ENCODE results near the gene TAF1B. TPM values are rescaled to one million over a fixed set of nuclear protein-coding genes. Genes with fewer than 3 reads are reported as not detected.

TAF1B gene
- total RNA-seq, 2 donors from 2014 or later = 14.8 to 16.0 TPM

DNA sequence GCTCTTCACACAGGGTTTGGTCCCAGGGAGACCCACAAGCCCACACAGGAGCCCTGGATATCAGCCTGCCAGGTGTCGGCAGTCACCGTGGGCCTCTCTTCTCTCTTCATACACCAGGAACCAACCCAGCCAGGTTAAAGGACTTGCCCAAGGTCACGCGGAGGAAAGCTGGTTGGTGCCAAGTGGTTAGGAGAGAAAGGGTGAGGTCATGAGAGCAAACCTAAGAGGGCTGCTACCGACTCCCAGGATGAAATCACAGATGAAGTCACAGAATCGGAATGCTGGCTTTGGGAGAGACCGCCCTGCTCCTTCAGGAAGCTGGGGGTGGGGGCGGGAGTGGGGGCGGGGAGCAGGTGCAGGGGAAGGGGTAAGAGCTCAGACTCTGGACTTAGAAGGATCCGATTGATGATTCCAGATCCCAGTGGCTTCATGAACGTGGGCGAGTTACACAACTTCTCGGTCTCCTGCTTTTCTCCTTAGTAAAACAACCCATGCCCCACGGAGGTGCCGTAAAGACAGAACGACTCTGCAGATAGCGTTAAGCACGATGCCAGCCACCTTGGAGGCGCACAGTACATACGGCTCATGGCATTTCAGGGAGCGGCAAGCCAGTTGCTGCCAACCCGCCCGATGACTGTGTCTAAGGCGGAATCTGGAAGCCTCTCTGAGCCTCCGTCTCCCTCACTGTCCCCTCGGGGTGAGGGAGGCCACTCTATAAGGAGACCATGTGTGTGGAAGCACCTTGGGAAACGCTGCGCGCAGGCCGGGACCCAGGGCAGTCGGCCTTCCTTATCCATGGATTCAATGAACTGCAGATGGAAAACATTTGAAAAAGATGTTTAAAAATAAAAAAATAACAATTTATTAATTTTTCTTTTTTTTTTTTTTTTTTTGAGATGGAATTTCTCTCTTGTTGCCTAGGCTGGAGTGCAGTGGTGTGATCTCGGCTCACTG, 23.0 kb upstream of the TAF1B start:
- 85% methylated on average over 32 of the region's 32 CpGs for WGBS
- H3K36me3 ChIP-seq = no peaks in the 10 kb centered on the region
- H3K4me3 ChIP-seq = no peak overlapping the region
- DNase-seq (ENCODE audit: low spot score) = no peak
- no peak overlapping the region for H3K27ac ChIP-seq
- intact Hi-C loops (cut with DNase I) = no loop called here
- no peaks in the 10 kb centered on the region for H3K27me3 ChIP-seq (replicated peaks; ENCODE audit: insufficient read depth)
- H3K9me3 ChIP-seq = no peaks in the 10 kb centered on the region
- no peaks in the 10 kb centered on the region for H3K4me1 ChIP-seq (replicated peaks)
- TF ChIP-seq CTCF (IDR thresholded peaks at IDR 0.05) = no peak
- no peak for TF ChIP-seq POLR2A (IDR thresholded peaks at IDR 0.05)
- no peak for TF ChIP-seq POLR2AphosphoS5 (IDR thresholded peaks at IDR 0.05)

DNA sequence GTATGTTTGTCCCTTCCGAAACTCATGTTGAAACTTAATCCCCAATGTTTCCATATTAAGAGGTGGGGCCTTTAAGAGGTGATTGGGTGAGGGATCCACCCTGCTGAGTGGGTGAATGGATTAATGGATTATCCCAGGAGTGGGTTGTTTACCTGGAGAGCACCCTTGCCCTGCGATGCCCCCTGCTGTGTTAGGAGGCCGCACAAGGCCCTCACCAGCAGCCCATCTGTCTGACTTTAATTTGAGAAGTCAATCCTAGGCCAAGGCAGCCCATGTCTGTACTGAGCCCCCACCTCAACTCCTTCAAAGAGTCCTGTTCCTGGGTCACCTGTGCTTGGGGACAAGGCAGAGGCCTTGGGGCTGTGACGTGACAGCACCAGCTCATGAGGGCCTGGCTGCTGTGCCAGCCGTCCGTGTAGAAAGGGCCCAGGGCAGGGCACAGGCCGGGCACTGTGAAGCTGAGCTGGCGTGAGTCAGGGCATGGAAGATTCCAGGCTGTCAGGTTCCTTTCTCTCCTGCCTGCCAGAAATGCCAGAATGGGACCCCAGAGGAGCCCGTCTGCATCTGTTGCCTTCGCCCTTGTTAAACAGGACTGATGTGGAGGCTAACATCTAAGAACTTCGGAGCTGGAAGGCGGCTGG, 21.3 kb upstream of the TAF1B start:
- Histone ChIP-seq H3K36me3 (no peaks in the 10 kb centered on the region), H3K27ac (no peak overlapping the region), H3K9me3 (no peaks in the 10 kb centered on the region), H3K4me3 (no peak overlapping the region), H3K27me3 (replicated peaks; ENCODE audit: insufficient read depth) (no peaks in the 10 kb centered on the region), H3K4me1 (replicated peaks) (no peaks in the 10 kb centered on the region)
- WGBS = 96% methylated on average over 12 of the region's 12 CpGs
- no peak for DNase-seq (ENCODE audit: low spot score)
- intact Hi-C loops (cut with DNase I) = no loop called here
- TF ChIP-seq POLR2AphosphoS5 (IDR thresholded peaks at IDR 0.05) (no peak), POLR2A (IDR thresholded peaks at IDR 0.05) (no peak), CTCF (IDR thresholded peaks at IDR 0.05) (no peak)

DNA sequence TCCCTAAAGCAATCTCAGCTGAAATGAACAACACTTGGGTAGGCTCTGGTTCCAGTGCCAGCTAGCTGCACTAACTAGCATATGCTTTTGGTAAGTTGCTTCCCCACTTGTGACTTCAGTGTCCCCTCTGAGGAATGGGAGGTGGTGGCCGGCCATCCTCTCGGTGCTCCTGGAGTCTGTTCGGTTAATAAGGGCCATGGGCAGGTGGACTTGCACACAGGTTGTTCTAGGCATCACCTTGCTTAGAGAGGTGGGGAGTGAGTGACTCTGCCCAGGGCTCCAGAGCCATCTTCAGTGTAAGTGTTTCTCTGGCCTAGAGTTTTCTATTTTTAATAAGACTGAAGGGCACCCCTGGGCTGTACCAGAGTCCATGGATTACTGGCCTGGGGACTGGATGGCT, 18.8 kb upstream of the TAF1B start:
- H3K27me3 ChIP-seq (replicated peaks; ENCODE audit: insufficient read depth) = no peaks in the 10 kb centered on the region
- H3K4me1 ChIP-seq (replicated peaks) = no peaks in the 10 kb centered on the region
- intact Hi-C loops (cut with DNase I) = no loop called here
- no peaks in the 10 kb centered on the region for H3K9me3 ChIP-seq
- no peak overlapping the region for H3K27ac ChIP-seq
- H3K4me3 ChIP-seq = no peak overlapping the region
- no peaks in the 10 kb centered on the region for H3K36me3 ChIP-seq
- TF ChIP-seq CTCF (IDR thresholded peaks at IDR 0.05) = no peak
- TF ChIP-seq POLR2AphosphoS5 (IDR thresholded peaks at IDR 0.05) = no peak
- TF ChIP-seq POLR2A (IDR thresholded peaks at IDR 0.05) = no peak
- 90% methylated on average over 3 of the region's 3 CpGs for WGBS
- DNase-seq (ENCODE audit: low spot score) = no peak

GRCh38 chr2:9824956-9825720, 18.1 kb upstream of the TAF1B start:
- H3K4me1 ChIP-seq (replicated peaks) = no peaks in the 10 kb centered on the region
- no peaks in the 10 kb centered on the region for H3K9me3 ChIP-seq
- no peak for DNase-seq (ENCODE audit: low spot score)
- H3K27ac ChIP-seq = no peak overlapping the region
- H3K36me3 ChIP-seq = no peaks in the 10 kb centered on the region
- H3K4me3 ChIP-seq = no peak overlapping the region
- no peaks in the 10 kb centered on the region for H3K27me3 ChIP-seq (replicated peaks; ENCODE audit: insufficient read depth)
- 72% methylated on average over 5 of the region's 5 CpGs for WGBS
- intact Hi-C loops (cut with DNase I) = no loop called here
- no peak for TF ChIP-seq CTCF (IDR thresholded peaks at IDR 0.05)
- no peak for TF ChIP-seq POLR2AphosphoS5 (IDR thresholded peaks at IDR 0.05)
- no peak for TF ChIP-seq POLR2A (IDR thresholded peaks at IDR 0.05)

Measured in prostate gland (tissue), 2 donors.